DMS79 treated with DMSO at 0.1 percent for 48 hours (cell line): ENCODE results near the gene TMEM139.

ENCODE experiments used
- DNase-seq: peaks from one replicate; lab custom pipeline; 2025; lab: John Stamatoyannopoulos, UW

The TMEM139 gene

DNA sequence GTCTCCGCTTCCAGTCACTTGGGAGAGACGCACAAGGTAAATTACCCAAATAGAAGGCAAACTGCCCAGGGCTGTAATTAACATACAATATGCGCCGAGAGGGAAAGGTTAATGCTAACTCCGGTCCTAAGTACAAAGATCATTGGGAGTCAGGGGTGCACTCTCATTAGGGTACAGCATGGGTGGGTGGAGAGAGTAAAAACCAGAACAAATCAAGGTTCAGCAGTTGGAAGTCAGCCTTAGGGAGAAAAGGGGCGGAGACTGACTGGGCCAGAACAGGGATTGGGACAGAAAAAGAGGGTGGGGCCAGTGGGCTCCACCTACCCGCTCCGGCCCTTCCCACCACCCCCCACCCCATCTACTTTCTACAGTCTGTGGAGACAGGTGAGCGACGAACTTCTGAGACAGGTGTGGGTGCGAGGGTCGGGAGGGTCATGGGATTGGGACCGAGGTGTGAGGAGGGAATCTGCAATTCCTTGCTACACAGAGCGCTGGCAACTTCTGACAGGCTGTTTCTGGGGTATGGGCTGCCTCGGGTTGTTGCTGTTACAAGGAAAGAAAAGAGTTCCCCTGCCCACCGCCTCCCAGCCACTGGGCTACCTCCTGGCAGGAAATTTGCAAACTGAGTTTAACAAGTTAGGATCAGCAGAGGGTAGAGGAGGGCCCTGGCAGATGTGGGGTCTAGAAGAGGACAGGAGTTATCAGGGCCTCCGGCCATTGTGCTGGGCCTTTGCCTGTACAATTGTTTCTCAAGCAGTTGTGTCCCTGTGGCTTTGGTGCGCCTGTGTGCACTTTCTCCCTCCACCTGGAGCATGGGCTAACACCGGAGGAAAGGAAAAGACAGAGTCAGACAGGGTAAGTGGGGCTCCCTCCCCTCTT, at the start of gene TMEM139:
TSS of gene TMEM139 (plus strand) at position 368 of the 879 bp plus-strand sequence. CDS start 1,000 bp downstream, outside the sequence.
- DNase-seq: no peak

DNA sequence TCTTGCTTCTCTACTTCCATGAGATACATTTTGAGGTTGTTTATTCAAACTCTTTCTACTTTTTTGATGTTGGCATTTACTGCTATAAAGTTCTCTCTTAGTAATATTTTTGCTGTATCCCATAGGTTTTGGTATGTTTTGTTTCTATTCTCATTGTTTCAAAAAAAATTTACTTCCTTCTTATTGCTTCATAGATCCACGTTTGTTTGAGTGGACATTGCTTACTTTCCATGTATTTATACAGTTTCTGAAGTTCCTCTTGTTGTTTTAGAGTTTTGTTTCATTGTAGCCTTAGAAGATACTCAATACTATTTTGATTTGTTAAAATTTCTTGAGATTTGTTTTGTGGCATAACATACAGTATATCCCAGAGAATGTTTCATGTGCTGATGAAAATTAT, 49.2 kb upstream of the TMEM139 start:
- DNase-seq: no peak

GRCh38 chr7:143236408-143236990, 48.3 kb upstream of the TMEM139 start:
- DNase-seq: no peak

DNA sequence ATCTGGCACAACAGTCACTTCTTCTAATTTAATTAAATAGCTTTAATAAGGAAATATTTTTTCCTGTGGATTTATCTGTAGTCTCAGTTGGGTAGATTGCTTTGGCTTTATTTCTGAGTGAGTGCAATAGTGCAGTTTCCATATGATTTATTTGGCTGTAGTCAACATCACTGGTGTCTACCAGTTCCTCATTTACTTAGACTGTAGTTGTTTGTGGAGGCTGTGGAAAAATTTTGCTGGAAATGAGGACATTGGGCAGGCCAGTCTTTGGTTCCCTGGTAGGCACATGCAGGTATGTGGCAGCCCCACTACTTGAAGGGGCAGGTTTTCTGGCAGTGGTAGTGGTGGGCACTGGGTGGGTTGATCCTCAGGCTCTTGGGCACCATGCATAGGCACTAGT, 47.4 kb upstream of the TMEM139 start:
- no peak for DNase-seq

- no peak for DNase-seq
Observed at GRCh38 chr7:143238289-143238980, 46.3 kb upstream of the TMEM139 start.

DNA sequence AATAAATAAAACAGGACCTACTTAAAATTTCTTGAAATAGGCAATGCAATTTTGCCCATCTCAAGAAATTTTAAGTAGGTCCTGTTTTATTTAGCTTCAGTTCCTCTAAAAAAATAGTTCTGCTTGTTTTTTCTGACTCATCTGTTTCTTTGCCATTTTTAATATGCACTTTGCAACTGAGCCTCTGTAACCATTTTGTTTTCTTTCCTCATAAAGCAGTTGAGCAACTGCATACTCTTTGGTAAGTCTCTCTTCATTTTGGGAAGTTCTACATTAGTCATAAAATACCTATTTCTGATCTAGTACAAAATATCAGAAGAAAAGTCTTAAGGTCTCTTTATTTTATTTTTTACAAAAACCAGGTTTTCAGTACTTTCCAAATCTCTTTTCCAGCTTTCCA, 44.9 kb upstream of the TMEM139 start:
- DNase-seq: no peak

DNA sequence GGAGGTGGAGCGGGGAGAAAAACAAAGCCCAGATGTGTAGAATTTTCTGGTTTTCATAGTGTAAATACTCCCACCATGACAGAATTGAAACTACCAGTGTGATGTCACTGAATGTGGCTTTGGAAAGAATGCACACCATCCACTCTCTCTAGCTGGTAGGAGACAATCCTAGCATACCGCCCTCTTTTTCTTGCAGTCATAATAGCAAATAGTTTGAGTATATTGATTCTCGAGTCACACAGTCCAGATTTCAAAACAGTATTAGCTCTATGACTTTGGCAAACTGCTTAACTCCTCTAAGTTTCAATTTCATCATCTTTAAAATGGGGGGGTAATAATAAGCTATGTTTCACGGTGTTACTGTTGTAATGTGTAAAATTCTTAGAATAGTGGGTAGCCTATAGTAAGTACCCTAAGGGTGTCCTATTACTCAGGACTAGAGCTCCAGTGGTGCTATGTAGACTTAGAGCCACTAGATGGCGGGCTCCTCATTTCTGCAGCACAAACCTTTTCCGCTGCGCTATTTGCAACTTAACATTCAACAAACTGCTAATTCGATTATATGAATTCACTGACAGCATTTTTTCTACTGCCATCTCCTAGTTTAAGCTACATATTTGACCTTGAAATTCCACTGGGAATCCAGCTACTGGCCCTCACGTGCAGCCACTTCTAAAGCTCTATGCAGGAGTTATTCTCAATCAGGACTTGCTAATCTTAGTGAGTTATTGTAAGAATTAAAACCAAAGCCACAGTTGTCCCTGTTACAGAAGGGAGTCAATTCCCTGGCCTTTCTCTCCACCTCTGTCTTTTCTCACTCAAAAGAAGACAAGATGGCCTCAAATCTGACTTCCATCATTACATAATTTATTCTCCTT, 44.2 kb upstream of the TMEM139 start:
- peak; percentile 76 for DNase-seq

DNA sequence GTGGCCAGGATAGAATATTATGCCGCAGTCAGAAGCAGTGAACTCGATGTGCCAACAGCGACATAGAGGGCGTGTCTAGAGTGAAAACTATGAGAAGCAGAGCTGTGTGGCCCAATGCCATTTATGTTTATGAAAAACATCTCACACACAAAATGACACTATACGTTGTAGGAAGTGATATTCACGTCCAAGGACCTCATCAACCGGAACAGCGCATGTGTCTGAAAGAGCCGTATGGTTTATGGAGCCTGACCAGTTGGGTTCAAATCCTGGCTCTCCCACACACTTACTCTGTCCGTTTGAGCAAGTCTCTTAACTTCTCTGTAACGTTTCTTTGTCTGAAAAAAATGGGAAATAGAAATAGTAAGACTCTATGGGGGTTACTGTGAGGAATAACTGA, 42.5 kb upstream of the TMEM139 start:
- DNase-seq: no peak

DNA sequence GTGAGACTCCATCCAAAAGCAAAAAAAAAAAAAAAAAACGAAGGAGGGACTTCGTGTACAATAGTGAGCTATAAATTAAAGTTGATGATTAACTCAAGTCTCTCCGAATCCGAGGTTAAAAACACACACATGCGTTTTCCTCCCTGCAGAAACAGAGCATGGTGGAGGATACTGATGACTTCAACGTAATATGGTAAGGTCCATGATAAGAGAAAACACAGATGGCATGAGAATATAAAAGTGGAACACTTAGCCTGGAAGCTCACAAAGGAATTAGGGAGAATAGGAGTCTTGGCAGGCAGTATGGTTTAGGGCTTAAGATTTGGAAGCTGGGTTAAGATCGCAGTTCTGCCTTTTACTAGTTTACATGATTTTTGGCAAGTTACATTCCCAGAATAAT, 41.6 kb upstream of the TMEM139 start:
- no peak for DNase-seq

- no peak for DNase-seq
Observed at GRCh38 chr7:143243614-143244013, 41.1 kb upstream of the TMEM139 start.

DNA sequence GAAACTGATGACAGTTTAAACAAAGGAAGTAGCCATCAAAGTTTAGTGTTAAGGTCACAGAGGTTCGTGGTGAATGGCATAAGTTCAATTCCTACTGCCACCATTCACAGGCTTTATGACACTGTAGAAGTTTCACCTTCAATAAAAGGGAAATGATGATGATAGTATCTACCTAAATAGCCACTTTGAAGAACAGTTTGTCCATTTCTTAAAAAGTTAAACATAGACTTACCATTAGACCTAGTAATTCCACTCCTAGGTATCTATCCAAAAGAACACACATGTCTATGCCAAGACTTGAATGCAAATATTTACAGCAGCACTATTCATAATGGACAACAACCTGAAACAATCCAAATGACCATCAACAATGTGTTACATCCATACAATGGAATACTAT, 40.4 kb upstream of the TMEM139 start:
- no peak for DNase-seq

- no peak for DNase-seq
Observed at GRCh38 chr7:143245123-143245522, 39.6 kb upstream of the TMEM139 start.

DNA sequence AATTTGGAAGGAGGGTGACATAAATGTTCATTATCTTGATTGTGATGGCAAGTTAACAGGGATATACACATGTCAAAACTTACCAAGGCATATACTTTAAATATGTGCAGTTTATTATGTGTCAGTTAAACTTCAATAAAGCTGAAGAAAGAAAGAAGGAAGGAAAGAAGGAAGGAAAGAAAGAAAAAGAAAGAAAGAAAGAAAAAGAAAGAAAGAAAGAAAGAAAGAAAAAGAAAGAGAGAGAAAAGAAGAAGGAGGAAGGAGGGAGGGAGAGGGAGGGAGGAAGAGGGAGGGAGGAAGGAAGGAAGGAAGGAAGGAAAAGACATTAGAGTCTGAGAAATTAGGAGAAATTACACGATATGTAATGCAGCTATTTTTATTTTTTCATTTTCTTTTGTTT, 37.4 kb upstream of the TMEM139 start:
- no peak for DNase-seq

GRCh38 chr7:143248761-143249354, 35.9 kb upstream of the TMEM139 start:
- DNase-seq: no peak

DNA sequence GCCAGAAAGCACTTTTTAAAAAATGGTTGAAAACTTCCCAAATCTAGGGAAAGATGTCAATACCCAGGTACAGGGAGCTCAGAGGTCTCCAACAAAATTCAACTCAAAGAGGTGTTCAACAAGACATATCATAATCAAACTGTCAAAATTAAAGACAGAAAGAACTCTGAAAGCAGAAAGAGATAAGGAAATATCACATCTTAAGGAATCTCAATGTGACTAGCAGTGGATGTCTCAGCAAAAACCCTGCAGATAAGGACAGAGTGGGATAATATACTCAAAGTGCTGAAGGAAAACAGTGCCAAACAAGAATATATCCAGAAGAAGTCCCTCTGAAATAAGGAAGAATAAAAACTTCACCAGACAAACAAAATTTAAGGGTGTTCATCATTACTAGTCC, 34.6 kb upstream of the TMEM139 start:
- no peak for DNase-seq

GRCh38 chr7:143250822-143251221, 33.9 kb upstream of the TMEM139 start:
- DNase-seq: no peak

- DNase-seq: no peak
Observed at GRCh38 chr7:143252006-143252405, 32.8 kb upstream of the TMEM139 start.

DNA sequence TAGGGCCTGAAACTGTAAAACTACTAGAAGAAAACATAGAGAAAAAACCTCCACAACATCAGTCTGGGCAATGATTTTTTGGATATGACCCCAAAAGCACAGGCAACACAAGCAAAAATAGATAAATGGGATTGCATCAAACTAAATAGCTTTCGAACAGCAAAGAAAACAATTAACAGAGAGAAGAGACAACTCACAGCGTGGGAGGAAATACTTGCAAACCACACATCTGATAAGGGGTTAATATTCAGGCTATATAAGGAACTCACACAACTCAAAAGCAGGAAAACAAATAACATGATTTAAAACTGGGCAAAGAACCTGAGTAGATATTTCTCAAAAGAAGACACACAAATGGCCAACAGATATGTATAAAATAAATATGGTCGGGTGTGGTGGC, 29.2 kb upstream of the TMEM139 start:
- DNase-seq: no peak

- DNase-seq: no peak
Observed at GRCh38 chr7:143256325-143256724, 28.4 kb upstream of the TMEM139 start.

GRCh38 chr7:143256932-143257331, 27.8 kb upstream of the TMEM139 start:
- no peak for DNase-seq

DNA sequence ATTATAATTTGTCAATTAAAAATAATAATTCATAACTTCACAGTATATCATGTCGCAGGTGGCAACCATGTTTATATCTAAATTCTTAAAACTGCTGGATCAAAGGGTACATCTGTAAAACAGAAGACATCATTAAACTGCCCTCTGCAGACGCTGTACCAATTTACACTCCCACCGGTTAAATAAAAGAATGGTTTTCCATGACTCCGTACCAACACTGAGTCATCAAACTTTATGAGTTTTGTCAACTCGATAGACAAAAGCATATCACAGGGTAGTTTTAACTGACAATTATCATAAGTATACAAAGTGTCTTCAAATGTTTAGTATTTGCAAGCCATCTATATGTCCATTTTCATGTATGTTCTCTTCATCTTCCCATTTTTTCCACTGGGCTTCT, 27.3 kb upstream of the TMEM139 start:
- no peak for DNase-seq

- no peak for DNase-seq
Observed at GRCh38 chr7:143258831-143259230, 25.9 kb upstream of the TMEM139 start.
